T-helper 9 cell (primary cell): ENCODE results near the gene ZNF628.

Experiments used
- DNase-seq: peaks from one replicate; pipeline ENCODE4 v3.0.0-alpha.2; 2020

ZNF628 gene

GRCh38 chr19:55497763-55498162 lies 21.3 kb downstream of the ZNF628 start:
- DNase-seq = no peak

- no peak for DNase-seq
Observed at GRCh38 chr19:55498246-55498840, 21.9 kb downstream of the ZNF628 start.

- no peak for DNase-seq
Observed at GRCh38 chr19:55500368-55500952, 24.0 kb downstream of the ZNF628 start.

GRCh38 chr19:55502197-55502952 lies 26.0 kb downstream of the ZNF628 start:
- no peak for DNase-seq

- no peak for DNase-seq
Observed at GRCh38 chr19:55503157-55503501, 26.7 kb downstream of the ZNF628 start.

- peak; percentile 98 for DNase-seq
Observed at GRCh38 chr19:55503502-55504251, 27.3 kb downstream of the ZNF628 start.

- no peak for DNase-seq
Observed at GRCh38 chr19:55504252-55504603, 27.8 kb downstream of the ZNF628 start.

GRCh38 chr19:55504981-55505380 lies 28.6 kb downstream of the ZNF628 start:
- DNase-seq = no peak

GRCh38 chr19:55508120-55508519 lies 31.7 kb downstream of the ZNF628 start:
- no peak for DNase-seq

GRCh38 chr19:55516878-55517620 lies 40.6 kb downstream of the ZNF628 start:
- DNase-seq = peak; percentile 87

- DNase-seq = no peak
Observed at GRCh38 chr19:55519451-55520311, 43.3 kb downstream of the ZNF628 start.

- DNase-seq = no peak
Observed at GRCh38 chr19:55520691-55521292, 44.4 kb downstream of the ZNF628 start.

- DNase-seq = no peak
Observed at GRCh38 chr19:55525289-55526101, 49.1 kb downstream of the ZNF628 start.

- no peak for DNase-seq
Observed at GRCh38 chr19:55526216-55527196, 50.1 kb downstream of the ZNF628 start.

GRCh38 chr19:55527197-55528029 lies 51.0 kb downstream of the ZNF628 start:
- DNase-seq = no peak

GRCh38 chr19:55528030-55528803 lies 51.8 kb downstream of the ZNF628 start:
- DNase-seq = no peak

- no peak for DNase-seq
Observed at GRCh38 chr19:55529636-55530234, 53.3 kb downstream of the ZNF628 start.
